ENCODE results near the gene TMEM187. TPM values are rescaled to one million over a fixed set of nuclear protein-coding genes. Genes with fewer than 3 reads are reported as not detected.

Gene TMEM187
- total and polyA plus RNA-seq, 2 of the 4 experiments (the other 2 are of a cell fraction): 3.4 to 6.2 TPM

GRCh38 chrX:153968255-153968654, 4.3 kb upstream of the TMEM187 start:
- no peak overlapping the region for H4K5ac ChIP-seq (ENCODE audit: low read depth, low read length)
- peaks cover 7% of the 10 kb centered on the region for H3K36me3 ChIP-seq (ENCODE audit: control insufficient read depth, insufficient read depth, low read length)
- TF ChIP-seq NFE2L2 (IDR thresholded peaks at IDR 0.05; ENCODE audit: low read depth, low read length): no peak
- TF ChIP-seq SMC3 (IDR thresholded peaks at IDR 0.05; ENCODE audit: low read depth, low read length): no peak
- no peak for TF ChIP-seq RFX5 (IDR thresholded peaks at IDR 0.05; ENCODE audit: low read depth, low read length)
- H3K27ac ChIP-seq (ENCODE audit: insufficient read depth, low read length): no peak overlapping the region
- H3K23ac ChIP-seq (ENCODE audit: low read depth, low read length): peak overlapping the region; percentile 33
- no peak overlapping the region for H2AK5ac ChIP-seq (ENCODE audit: low read depth, low read length)
- H4K91ac ChIP-seq (ENCODE audit: insufficient read depth, low read depth, low read length): no peak overlapping the region
- H3K4me2 ChIP-seq (ENCODE audit: low read depth, low read length): peak overlapping the region; percentile 81
- no peak overlapping the region for H4K8ac ChIP-seq (ENCODE audit: low read depth in 2 of 2, low read length in 2 of 2)
- peak overlapping the region; percentile 26; the same call in 1 of the 2 replicates for H3K9ac ChIP-seq (ENCODE audit: low read depth, low read length)
- no peaks in the 10 kb centered on the region for H3K27me3 ChIP-seq (ENCODE audit: control insufficient read depth, insufficient read depth, low read length)
- no peak overlapping the region for H3K56ac ChIP-seq (ENCODE audit: extremely low read depth, insufficient read depth, low read length)
- peaks cover 70% of the 10 kb centered on the region for H4K20me1 ChIP-seq (ENCODE audit: insufficient read depth, low read length)
- ATAC-seq (ENCODE audit: low read depth) (no peak), DNase-seq (no peak)
- no peak overlapping the region for H3K4ac ChIP-seq (ENCODE audit: low read depth, low read length)
- H2BK5ac ChIP-seq (ENCODE audit: low read depth, low read length, poor library complexity, severe bottlenecking): no peak overlapping the region
- intact Hi-C loops (cut with micrococcal nuclease) (no loop called here), in situ Hi-C loops (cut with MboI; ENCODE audit: low sequenced_read_pairs) (loop anchor here (10.0 kb wide), 1 partner anchor 203 kb away; the partner anchor contains the start of gene PLXNB3), dilution Hi-C loops (cut with HindIII; ENCODE audit: low sequenced_read_pairs, unreplicated experiment) (no loop called here)
- POLR2A ChIA-PET (ENCODE audit: unreplicated experiment): no interaction called here
- no peak overlapping the region for H2AK9ac ChIP-seq (replicated peaks; ENCODE audit: low read depth, low read length, poor library complexity)
- no peak overlapping the region for H2BK120ac ChIP-seq (ENCODE audit: low read depth, low read length)
- H3K4me1 ChIP-seq (ENCODE audit: control insufficient read depth, insufficient read depth, low read length): peaks cover 18% of the 10 kb centered on the region
- no TSS peak for BruUV-seq (replicated peaks)
- no peak overlapping the region for H3K4me3 ChIP-seq (ENCODE audit: insufficient read depth, low read depth, low read length)
- CTCF ChIA-PET: no interaction called here
- H3K9me3 ChIP-seq (ENCODE audit: control insufficient read depth, insufficient read depth, low read length): no peaks in the 10 kb centered on the region
- no peak overlapping the region for H2AFZ ChIP-seq (replicated peaks; ENCODE audit: low read length, poor library complexity)
- H2BK15ac ChIP-seq (ENCODE audit: low read depth, low read length): no peak overlapping the region
- H2BK20ac ChIP-seq (ENCODE audit: low read depth, low read length): no peak overlapping the region
- H3K9me1 ChIP-seq (ENCODE audit: insufficient read depth, low read length): peaks cover 9% of the 10 kb centered on the region; the same call in 1 of the 2 replicates
- 32% methylated on average over 3 of the region's 9 CpGs; no CpG with 5 or more reads in 1 of the 2 experiments for WGBS, 2 experiments (ENCODE audit: extremely low coverage in 2 of 2, insufficient read length in 1 of 2)
- H3K18ac ChIP-seq (ENCODE audit: low read depth, low read length): no peak overlapping the region
- H3K14ac ChIP-seq (replicated peaks; ENCODE audit: low read depth, low read length): no peak overlapping the region
- peaks cover 2 to 16% of the 10 kb centered on the region in 2 experiments; a peak in 3 of 4 replicates for H3K79me1 ChIP-seq (ENCODE audit: low read depth in 1 of 2, low read length in 2 of 2)

Data from IMR-90 (cell line).